ENCODE measurements around the gene PEBP1. TPM values are rescaled to one million over a fixed set of nuclear protein-coding genes. Genes with fewer than 3 reads are reported as not detected.

PEBP1 gene
- total RNA-seq, 1 experiment from 2014 or later, result 312 TPM

DNA sequence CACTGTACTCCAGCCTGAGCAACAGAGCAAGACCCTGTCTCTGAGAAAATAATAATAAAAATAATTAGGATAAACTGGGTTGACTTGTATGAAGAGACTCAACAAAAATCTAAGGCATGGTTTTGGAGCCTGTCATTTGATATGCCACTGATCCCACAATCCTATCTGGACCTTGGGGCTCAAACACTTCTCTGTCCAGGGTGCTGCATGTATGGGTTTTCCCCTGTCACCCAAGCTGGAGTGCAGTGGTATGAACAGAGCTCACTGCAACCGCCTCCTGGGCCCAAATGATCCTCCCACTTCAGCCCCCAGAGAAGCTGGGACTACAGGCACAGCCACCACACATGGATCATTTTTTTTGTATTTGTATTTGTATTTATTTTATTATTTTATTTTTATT is 26.8 kb upstream of the PEBP1 start:
- H3K9me3 ChIP-seq (ENCODE audit: low read depth, low read length, poor library complexity, severe bottlenecking), result no peaks in the 10 kb centered on the region
- CTCF ChIA-PET, result no interaction called here
- no peaks in the 10 kb centered on the region for H3K27me3 ChIP-seq (replicated peaks; ENCODE audit: insufficient read depth, low read depth, low read length, poor library complexity)
- POLR2A ChIA-PET (ENCODE audit: low non-redundant PET), result no interaction called here
- no peak overlapping the region for H3K4me3 ChIP-seq (ENCODE audit: low read depth, low read length, poor library complexity, severe bottlenecking)
- no peak overlapping the region for H3K27ac ChIP-seq (ENCODE audit: low read depth, low read length, poor library complexity, severe bottlenecking)
- intact Hi-C loops (cut with micrococcal nuclease; ENCODE audit: unreplicated experiment), result loop anchor here (10.0 kb wide), 1 partner anchor 234 kb away; no protein-coding TSS in a partner anchor
- BruUV-seq (replicated peaks), result no TSS peak
- TF ChIP-seq, protein P1, sequence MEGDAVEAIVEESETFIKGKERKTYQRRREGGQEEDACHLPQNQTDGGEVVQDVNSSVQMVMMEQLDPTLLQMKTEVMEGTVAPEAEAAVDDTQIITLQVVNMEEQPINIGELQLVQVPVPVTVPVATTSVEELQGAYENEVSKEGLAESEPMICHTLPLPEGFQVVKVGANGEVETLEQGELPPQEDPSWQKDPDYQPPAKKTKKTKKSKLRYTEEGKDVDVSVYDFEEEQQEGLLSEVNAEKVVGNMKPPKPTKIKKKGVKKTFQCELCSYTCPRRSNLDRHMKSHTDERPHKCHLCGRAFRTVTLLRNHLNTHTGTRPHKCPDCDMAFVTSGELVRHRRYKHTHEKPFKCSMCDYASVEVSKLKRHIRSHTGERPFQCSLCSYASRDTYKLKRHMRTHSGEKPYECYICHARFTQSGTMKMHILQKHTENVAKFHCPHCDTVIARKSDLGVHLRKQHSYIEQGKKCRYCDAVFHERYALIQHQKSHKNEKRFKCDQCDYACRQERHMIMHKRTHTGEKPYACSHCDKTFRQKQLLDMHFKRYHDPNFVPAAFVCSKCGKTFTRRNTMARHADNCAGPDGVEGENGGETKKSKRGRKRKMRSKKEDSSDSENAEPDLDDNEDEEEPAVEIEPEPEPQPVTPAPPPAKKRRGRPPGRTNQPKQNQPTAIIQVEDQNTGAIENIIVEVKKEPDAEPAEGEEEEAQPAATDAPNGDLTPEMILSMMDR (conservative IDR thresholded peaks at IDR 0.05; ENCODE audit: low read depth, low read length), result no peak
- TF ChIP-seq EZH2 (IDR thresholded peaks at IDR 0.05; ENCODE audit: borderline replicate concordance, low read depth, low read length, poor library complexity, severe bottlenecking), result no peak
- no peaks in the 10 kb centered on the region for H3K36me3 ChIP-seq (ENCODE audit: insufficient read depth, low read length, poor library complexity, severe bottlenecking)
- H3K4me1 ChIP-seq (ENCODE audit: insufficient read depth, low read length, poor library complexity, severe bottlenecking), result no peaks in the 10 kb centered on the region
- no peak for DNase-seq (ENCODE audit: low spot score)

DNA sequence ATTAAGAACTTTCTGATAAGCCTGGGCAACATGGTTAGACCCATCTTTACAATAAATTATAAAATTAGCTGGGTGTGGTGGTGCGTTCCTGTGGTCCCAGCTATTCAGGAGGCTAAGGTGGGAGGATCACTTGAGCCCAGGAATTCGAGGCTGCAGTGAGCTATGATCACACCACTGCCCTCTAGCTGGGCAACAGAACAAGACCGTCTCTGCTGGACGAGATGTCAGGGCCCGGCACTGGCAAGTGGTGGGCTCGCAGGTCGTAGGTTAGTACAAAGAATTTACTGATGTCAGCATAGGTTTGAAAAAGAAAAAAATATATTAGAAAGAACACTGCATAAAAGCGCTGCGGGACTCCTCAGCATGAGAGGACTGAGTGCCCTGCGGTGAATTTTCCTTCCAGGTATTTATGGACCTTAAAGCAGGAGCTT is 16.5 kb upstream of the PEBP1 start:
- no peaks in the 10 kb centered on the region for H3K27me3 ChIP-seq (replicated peaks; ENCODE audit: insufficient read depth, low read depth, low read length, poor library complexity)
- H3K9me3 ChIP-seq (ENCODE audit: low read depth, low read length, poor library complexity, severe bottlenecking), result no peaks in the 10 kb centered on the region
- no peaks in the 10 kb centered on the region for H3K4me1 ChIP-seq (ENCODE audit: insufficient read depth, low read length, poor library complexity, severe bottlenecking)
- intact Hi-C loops (cut with micrococcal nuclease; ENCODE audit: unreplicated experiment), result no loop called here
- no peaks in the 10 kb centered on the region for H3K36me3 ChIP-seq (ENCODE audit: insufficient read depth, low read length, poor library complexity, severe bottlenecking)
- H3K4me3 ChIP-seq (ENCODE audit: low read depth, low read length, poor library complexity, severe bottlenecking), result no peak overlapping the region
- no peak for TF ChIP-seq EZH2 (IDR thresholded peaks at IDR 0.05; ENCODE audit: borderline replicate concordance, low read depth, low read length, poor library complexity, severe bottlenecking)
- TF ChIP-seq, protein P1 (conservative IDR thresholded peaks at IDR 0.05; ENCODE audit: low read depth, low read length), result no peak
- no peak for DNase-seq (ENCODE audit: low spot score)
- POLR2A ChIA-PET (ENCODE audit: low non-redundant PET), result no interaction called here
- CTCF ChIA-PET, result interaction anchor here (0.6 kb wide), 1 partner anchor 102 kb away, joined by 9 read pairs; no protein-coding TSS in a partner anchor
- BruUV-seq (replicated peaks), result no TSS peak
- no peak overlapping the region for H3K27ac ChIP-seq (ENCODE audit: low read depth, low read length, poor library complexity, severe bottlenecking)

DNA sequence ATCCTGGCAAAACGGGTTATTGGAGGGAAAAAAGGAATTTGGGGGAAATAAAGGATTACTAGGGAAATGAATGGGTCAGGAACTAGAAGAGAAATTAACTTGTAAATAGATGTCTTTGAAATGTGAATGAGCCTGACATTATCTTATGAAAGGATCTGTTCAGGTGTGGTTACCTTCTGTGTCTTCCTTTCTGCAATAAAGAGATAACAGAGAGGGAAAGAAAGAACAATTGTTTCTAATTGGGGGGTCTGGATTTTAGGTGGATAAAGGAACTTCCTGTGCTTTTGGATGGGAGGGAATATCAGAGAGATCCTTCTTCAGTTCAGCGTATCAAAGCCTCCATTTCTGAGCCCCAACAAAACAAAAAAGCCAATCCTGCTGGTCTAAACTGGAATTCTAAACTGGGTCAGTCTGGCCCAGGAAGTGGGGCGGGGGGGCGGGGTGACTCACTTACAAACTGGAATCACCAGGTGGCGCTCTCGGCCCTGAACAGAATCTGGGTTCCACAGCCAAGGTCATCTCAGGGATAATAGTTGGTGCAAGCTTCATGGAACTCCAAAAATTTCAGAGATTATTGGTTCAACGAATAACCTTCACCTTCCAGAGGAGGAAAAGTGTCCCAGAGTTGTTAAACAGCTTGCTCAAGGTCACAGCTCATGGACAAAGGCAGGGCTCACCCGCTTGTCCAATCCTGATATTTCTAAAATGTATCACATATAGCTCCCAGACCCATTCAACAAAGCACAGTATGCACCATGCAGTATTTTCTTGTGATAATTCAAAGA is 15.2 kb upstream of the PEBP1 start:
- Histone ChIP-seq H3K36me3 (ENCODE audit: insufficient read depth, low read length, poor library complexity, severe bottlenecking) (no peaks in the 10 kb centered on the region), H3K9me3 (ENCODE audit: low read depth, low read length, poor library complexity, severe bottlenecking) (no peaks in the 10 kb centered on the region), H3K4me3 (ENCODE audit: low read depth, low read length, poor library complexity, severe bottlenecking) (no peak overlapping the region), H3K27ac (ENCODE audit: low read depth, low read length, poor library complexity, severe bottlenecking) (no peak overlapping the region), H3K4me1 (ENCODE audit: insufficient read depth, low read length, poor library complexity, severe bottlenecking) (no peaks in the 10 kb centered on the region), H3K27me3 (replicated peaks; ENCODE audit: insufficient read depth, low read depth, low read length, poor library complexity) (no peaks in the 10 kb centered on the region)
- ChIA-PET POLR2A (ENCODE audit: low non-redundant PET) (no interaction called here), CTCF (interaction anchor here (0.9 to 1.5 kb wide), 3 partner anchors 15 to 257 kb away, joined by 3 to 9 read pairs (median 5); partner anchors contain the start of genes PEBP1 and SUDS3)
- no TSS peak for BruUV-seq (replicated peaks)
- peak; percentile 74 for DNase-seq (ENCODE audit: low spot score)
- TF ChIP-seq EZH2 (IDR thresholded peaks at IDR 0.05; ENCODE audit: borderline replicate concordance, low read depth, low read length, poor library complexity, severe bottlenecking), result no peak
- TF ChIP-seq, protein P1 (conservative IDR thresholded peaks at IDR 0.05; ENCODE audit: low read depth, low read length), result peak; percentile 55
- intact Hi-C loops (cut with micrococcal nuclease; ENCODE audit: unreplicated experiment), result loop anchor here (2.0 kb wide), 1 partner anchor 256 kb away; the partner anchor contains the start of gene SUDS3

All from A673 (cell line).